ENCODE measurements around the gene SIGLEC15. TPM values are rescaled to one million over a fixed set of nuclear protein-coding genes. Genes with fewer than 3 reads are reported as not detected.

Gene SIGLEC15
- total and polyA plus RNA-seq, 4 donors, result 0.17 to 0.42 (median 0.29) TPM

GRCh38 chr18:45775743-45776142 is 49.7 kb upstream of the SIGLEC15 start:
- TF ChIP-seq HNF4G (IDR thresholded peaks at IDR 0.05), result no peak
- TF ChIP-seq NR2F2 (IDR thresholded peaks at IDR 0.05), result no peak
- no peaks in the 10 kb centered on the region for H3K9me3 ChIP-seq (ENCODE audit: control insufficient read depth in 4 of 4, low read length in 3 of 4)
- no peak for DNase-seq (ENCODE audit: low spot score)
- 67% methylated on average over 8 of the region's 8 CpGs for WGBS
- no peaks in the 10 kb centered on the region for H3K27me3 ChIP-seq (ENCODE audit: control insufficient read depth in 4 of 4, insufficient read depth in 4 of 4, low read length in 3 of 4)
- peak overlapping the region; percentile 41 to 57 (median 53) for H3K4me3 ChIP-seq (ENCODE audit: low read depth in 1 of 3, low read length in 3 of 3)
- no peak overlapping the region for H3K9ac ChIP-seq (ENCODE audit: low read depth in 1 of 2, low read length in 2 of 2)
- peaks cover 0 to 6% (median 0%) of the 10 kb centered on the region in 4 donors for H3K4me1 ChIP-seq (ENCODE audit: control insufficient read depth in 4 of 4, insufficient read depth in 4 of 4, low read length in 3 of 4)
- H3K27ac ChIP-seq (ENCODE audit: low read depth in 1 of 2, low read length in 2 of 2), result peak overlapping the region in 1 of 2 donors; percentile 9
- no peaks in the 10 kb centered on the region for H3K36me3 ChIP-seq (ENCODE audit: control insufficient read depth in 4 of 4, insufficient read depth in 3 of 4, low read depth in 1 of 4, low read length in 3 of 4)

- H3K9ac ChIP-seq (ENCODE audit: low read depth in 1 of 2, low read length in 2 of 2), result no peak overlapping the region
- H3K4me3 ChIP-seq (ENCODE audit: low read depth in 1 of 3, low read length in 3 of 3), result no peak overlapping the region
- TF ChIP-seq ATF3 (IDR thresholded peaks at IDR 0.05), result no peak
- no peak for TF ChIP-seq SP1 (IDR thresholded peaks at IDR 0.05)
- TF ChIP-seq HNF4A (conservative IDR thresholded peaks at IDR 0.05), result no peak
- TF ChIP-seq YY1 (IDR thresholded peaks at IDR 0.05), result no peak
- no peak for TF ChIP-seq NR2F2 (IDR thresholded peaks at IDR 0.05)
- TF ChIP-seq JUND (IDR thresholded peaks at IDR 0.05), result no peak
- TF ChIP-seq HNF4G (IDR thresholded peaks at IDR 0.05), result no peak
- peaks cover 0 to 6% (median 0%) of the 10 kb centered on the region in 4 donors for H3K4me1 ChIP-seq (ENCODE audit: control insufficient read depth in 4 of 4, insufficient read depth in 4 of 4, low read length in 3 of 4)
- 94% methylated on average over 1 of the region's 1 CpG for WGBS
- H3K27me3 ChIP-seq (ENCODE audit: control insufficient read depth in 4 of 4, insufficient read depth in 4 of 4, low read length in 3 of 4), result no peaks in the 10 kb centered on the region
- DNase-seq (ENCODE audit: low spot score), result no peak
- H3K36me3 ChIP-seq (ENCODE audit: control insufficient read depth in 4 of 4, insufficient read depth in 3 of 4, low read depth in 1 of 4, low read length in 3 of 4), result no peaks in the 10 kb centered on the region
- no peaks in the 10 kb centered on the region for H3K9me3 ChIP-seq (ENCODE audit: control insufficient read depth in 4 of 4, low read length in 3 of 4)
- H3K27ac ChIP-seq (ENCODE audit: low read depth in 1 of 2, low read length in 2 of 2), result no peak overlapping the region
Observed at GRCh38 chr18:45777393-45777792, 48.1 kb upstream of the SIGLEC15 start.

- Histone ChIP-seq H3K27me3 (ENCODE audit: control insufficient read depth in 4 of 4, insufficient read depth in 4 of 4, low read length in 3 of 4) (no peaks in the 10 kb centered on the region), H3K36me3 (ENCODE audit: control insufficient read depth in 4 of 4, insufficient read depth in 3 of 4, low read depth in 1 of 4, low read length in 3 of 4) (no peaks in the 10 kb centered on the region), H3K4me1 (ENCODE audit: control insufficient read depth in 4 of 4, insufficient read depth in 4 of 4, low read length in 3 of 4) (peaks cover 0 to 4% (median 0%) of the 10 kb centered on the region in 4 donors), H3K9ac (ENCODE audit: low read depth in 1 of 2, low read length in 2 of 2) (no peak overlapping the region), H3K27ac (ENCODE audit: low read depth in 1 of 2, low read length in 2 of 2) (no peak overlapping the region), H3K4me3 (ENCODE audit: low read depth in 1 of 3, low read length in 3 of 3) (no peak overlapping the region), H3K9me3 (ENCODE audit: control insufficient read depth in 4 of 4, low read length in 3 of 4) (no peaks in the 10 kb centered on the region)
- 72% methylated on average over 2 of the region's 2 CpGs for WGBS
- TF ChIP-seq JUND (IDR thresholded peaks at IDR 0.05) (no peak), FOXA2 (IDR thresholded peaks at IDR 0.05) (no peak), HNF4A (conservative IDR thresholded peaks at IDR 0.05) (no peak), REST (IDR thresholded peaks at IDR 0.05) (no peak), ZBTB33 (IDR thresholded peaks at IDR 0.05) (no peak), YY1 (IDR thresholded peaks at IDR 0.05) (no peak), RAD21 (IDR thresholded peaks at IDR 0.05) (no peak), EGR1 (IDR thresholded peaks at IDR 0.05; ENCODE audit: low read depth in 2 of 2) (no peak), ATF3 (IDR thresholded peaks at IDR 0.05) (no peak), CTCF (IDR thresholded peaks at IDR 0.05; ENCODE audit: low read depth, low read length, missing input control) (no peak), TAF1 (conservative IDR thresholded peaks at IDR 0.05) (no peak), MAX (IDR thresholded peaks at IDR 0.05) (no peak), RXRA (IDR thresholded peaks at IDR 0.05) (no peak)
- DNase-seq (ENCODE audit: low spot score), result no peak
Observed at GRCh38 chr18:45780568-45780967, 44.9 kb upstream of the SIGLEC15 start.

Measured in liver (tissue), 9 donors.